SKM-1 (cell line): ENCODE results near the gene CNNM2.

Experiments
- DNase-seq: peaks from one replicate; lab custom pipeline; 2025; ENCODE audit not compliant: unreplicated experiment; lab: John Stamatoyannopoulos, UW

Gene CNNM2

GRCh38 chr10:102917962-102918816 lies at the start of gene CNNM2:
Gene CNNM2, plus strand, starts transcription at chr10:102918294. Its CDS starts 187 bp downstream, at chr10:102918481.
- DNase-seq, result peak; percentile 97

DNA sequence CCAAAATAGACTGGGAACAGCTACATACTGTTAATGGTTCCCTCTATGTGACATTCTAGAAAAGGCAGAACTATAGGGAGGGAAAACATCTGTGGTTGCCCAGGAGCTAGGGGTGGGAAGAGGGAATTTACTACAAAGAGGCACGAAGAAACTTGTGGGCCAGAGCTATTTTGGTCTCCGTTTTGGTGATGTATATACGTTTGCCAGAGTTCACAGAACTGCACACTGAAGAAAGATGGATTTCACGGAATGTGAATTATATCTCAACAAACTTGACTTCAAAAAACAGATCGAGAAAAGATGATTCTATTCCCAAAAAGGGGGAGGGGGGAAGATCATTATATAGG lies 49.2 kb upstream of the CNNM2 start:
- no peak for DNase-seq

DNA sequence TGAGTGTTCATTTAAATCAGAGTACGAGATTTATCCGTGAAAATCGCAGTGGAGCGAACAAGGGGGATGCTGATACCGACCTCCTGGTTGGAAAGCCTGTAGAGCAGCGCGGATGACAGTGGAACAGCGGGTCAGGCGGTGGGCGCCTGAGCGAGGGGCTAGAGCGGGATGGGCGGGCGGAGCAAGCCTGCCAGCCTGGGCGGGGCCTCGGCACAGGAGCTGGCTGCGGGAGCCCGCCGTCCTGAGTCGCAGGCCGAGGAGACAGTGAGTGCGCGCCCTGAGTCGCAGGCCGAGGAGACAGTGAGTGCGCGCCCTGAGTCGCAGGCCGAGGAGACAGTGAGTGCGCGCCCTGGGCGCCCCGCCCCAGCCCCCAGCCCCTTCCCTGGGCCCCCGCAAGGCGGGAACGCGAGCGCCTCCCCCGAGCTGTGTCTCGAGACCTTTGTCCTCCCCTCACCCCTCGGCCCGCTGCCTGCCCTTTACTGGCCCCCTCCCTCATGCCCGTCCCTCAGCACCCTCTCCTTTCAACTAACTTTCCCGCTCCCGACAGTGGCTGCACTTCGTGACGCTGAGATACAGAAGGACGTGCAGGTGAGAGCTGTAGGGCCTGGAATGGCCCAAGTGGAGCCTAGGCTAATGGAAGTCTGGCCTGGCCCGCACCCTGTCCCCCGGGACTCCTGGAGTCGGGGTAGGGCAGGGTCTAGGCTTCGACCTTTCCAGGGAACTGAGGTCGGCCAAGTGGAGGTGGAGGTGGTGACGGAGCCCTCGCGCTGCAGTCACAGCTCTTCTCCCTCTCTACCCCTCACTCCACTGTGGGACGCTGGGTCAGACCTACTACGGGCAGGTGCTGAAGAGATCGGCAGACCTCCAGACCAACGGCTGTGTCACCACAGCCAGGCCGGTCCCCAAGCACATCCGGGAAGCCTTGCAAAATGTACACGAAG lies 48.6 kb upstream of the CNNM2 start, which contains the start of gene AS3MT:
TSS of gene AS3MT (plus strand) at position 213 of the 941 bp plus-strand sequence. CDS start at position 336, 123 bp downstream.
- DNase-seq, result no peak

GRCh38 chr10:102870221-102870620 lies 47.9 kb upstream of the CNNM2 start:
- no peak for DNase-seq

GRCh38 chr10:102872163-102872562 lies 45.9 kb upstream of the CNNM2 start:
- DNase-seq, result no peak

DNA sequence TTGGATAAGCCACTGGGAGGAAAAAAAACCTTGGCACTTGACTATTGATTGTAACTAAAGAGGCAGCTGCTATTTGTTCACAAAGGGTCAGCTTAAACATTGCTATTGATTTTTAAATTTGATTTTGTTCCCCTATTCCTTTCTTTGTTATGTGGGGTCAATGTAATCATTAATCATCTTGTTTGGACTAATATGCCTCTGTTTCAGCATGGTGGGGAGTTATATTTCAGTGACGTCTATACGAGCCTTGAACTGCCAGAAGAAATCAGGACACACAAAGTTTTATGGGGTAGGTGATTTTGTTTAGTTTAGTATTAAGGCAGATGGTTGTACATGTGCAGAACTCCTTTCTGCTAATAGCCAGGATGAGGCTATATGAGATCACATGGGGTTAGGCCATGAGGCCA lies 41.3 kb upstream of the CNNM2 start:
- no peak for DNase-seq

DNA sequence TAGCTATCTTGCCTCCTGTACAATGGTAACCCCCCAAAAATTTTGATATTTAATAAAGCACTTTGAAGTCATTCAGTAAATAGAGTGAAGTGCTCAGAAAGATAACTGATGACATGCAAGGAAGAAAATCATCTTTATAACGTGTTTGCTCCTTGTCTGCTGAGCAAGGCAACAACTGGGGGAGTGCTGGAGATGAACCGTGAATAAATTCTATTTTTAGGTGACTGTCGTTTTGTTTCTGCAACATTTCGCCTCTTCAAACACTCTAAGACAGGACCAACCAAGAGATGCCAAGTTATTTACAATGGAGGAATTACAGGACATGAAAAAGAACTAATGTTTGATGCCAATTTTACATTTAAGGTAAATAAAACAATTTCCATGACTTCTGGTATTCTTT lies 39.5 kb upstream of the CNNM2 start:
- no peak for DNase-seq

DNA sequence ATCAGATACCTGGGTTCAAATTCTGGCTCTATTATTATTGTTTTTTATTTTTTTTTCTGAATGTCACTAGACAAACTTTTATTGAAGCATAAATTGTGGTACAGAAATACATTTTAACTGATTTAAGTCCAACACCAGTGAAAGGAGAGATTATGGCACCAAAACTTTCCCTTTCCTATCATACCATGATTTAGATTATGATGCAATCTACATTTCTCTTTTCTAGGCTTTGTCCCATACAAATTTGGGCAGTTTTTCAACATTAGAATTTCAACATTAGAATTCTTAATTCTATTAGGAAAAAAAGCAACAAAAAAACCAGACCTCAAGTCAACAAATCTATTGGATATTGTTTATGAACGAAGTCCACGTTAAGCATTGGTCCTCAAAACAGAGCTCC lies 37.8 kb upstream of the CNNM2 start:
- DNase-seq, result no peak

GRCh38 chr10:102888048-102888447 lies 30.0 kb upstream of the CNNM2 start:
- DNase-seq, result no peak

DNA sequence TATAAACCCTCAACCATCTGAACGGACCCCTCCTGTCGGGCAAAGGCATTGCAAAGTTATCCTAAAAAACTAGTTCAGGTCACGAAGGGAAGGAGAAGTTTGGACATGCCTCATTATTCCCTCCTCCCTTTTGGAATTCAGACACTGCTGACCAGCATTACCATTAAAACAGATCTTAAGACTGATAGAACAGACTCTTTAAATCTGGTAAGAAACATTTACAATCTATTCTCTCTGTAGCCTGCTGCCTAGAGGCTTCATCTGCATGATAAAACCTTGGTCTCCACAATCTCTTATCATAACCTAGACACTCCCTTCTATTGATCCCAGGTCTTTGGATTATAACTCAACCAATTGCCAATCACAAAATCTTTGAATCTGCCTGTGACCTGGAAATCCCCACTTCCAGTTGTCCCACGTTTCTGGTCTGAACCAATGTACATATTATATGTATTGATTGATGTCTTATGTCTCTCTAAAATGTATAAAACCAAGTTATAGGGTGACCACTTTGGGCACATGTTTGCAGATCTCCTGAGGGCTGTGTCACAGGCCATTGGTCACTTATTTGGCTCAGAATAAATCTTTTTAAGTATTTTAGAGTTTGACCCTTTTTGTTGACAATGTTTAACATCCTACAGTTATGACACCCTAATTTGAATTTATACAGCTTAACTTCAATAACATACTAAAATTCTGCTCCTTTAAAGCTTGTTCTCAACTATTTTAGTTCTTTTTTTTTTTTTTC lies 23.5 kb upstream of the CNNM2 start:
- no peak for DNase-seq

GRCh38 chr10:102900006-102900405 lies 18.1 kb upstream of the CNNM2 start:
- DNase-seq, result no peak

- DNase-seq, result no peak
Measured at GRCh38 chr10:102904346-102904745, 13.7 kb upstream of the CNNM2 start.

GRCh38 chr10:102906507-102906906 lies 11.6 kb upstream of the CNNM2 start:
- DNase-seq, result no peak

DNA sequence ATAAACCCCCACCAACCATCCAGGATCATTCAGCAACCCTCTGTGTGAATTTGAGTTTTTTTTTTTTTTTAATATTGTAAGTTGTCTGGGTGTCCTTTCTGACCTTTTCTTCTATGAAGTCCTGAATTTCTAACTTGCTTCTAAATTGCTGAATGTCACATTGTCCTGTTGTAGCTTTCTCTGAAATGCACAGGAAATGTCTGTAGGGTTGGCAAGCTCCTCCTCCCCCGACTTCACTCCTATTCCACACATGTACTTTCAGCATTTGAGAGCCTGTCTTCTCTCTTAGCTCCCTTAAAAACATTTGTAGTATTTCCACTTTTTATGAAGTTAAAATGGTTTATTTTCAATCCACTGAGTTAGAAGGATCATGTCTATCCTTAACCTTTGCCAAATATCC lies 3.3 kb upstream of the CNNM2 start:
- no peak for DNase-seq

DNA sequence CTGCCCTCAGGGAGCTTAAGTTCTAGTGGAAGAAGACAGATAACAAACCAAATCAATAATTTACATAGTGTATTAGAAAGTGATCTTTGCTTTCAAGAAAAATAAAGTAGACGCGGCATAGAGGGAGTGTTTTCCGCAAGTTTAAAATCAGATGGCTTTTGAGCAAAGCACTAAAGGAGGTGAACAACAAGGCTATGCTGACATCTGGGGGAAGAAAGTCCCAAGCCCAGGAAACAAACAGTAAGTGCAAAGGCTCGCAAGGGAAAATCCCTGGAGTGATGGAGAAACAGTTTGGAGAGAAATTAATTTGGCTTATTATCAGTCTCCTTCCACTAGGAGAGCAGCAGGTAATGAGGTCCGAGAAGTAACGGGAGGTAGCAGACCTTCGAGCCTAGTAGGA lies 1.9 kb upstream of the CNNM2 start:
- no peak for DNase-seq

GRCh38 chr10:102917314-102917961 lies 656 bp upstream of the CNNM2 start:
- peak; percentile 30 for DNase-seq

GRCh38 chr10:102918817-102919245 lies 737 bp downstream of the CNNM2 start:
- no peak for DNase-seq

GRCh38 chr10:102919246-102919959 lies 1.3 kb downstream of the CNNM2 start:
- no peak for DNase-seq

GRCh38 chr10:102919992-102920739 lies 2.1 kb downstream of the CNNM2 start:
- DNase-seq, result no peak
